Measurements from ENCODE around the gene ALOX5. TPM values are rescaled to one million over a fixed set of nuclear protein-coding genes. Genes with fewer than 3 reads are reported as not detected.
"Not testable (repeated sequence)": the region's sequence is repeated elsewhere in the genome, so short reads cannot be mapped to it uniquely, and the experiment has no call there.

ALOX5 gene
- total and polyA plus RNA-seq, 3 experiments from 2014 or later = 0.77 to 3.0 (median 0.93) TPM

GRCh38 chr10:45470098-45471012 lies 96.3 kb downstream of the ALOX5 start:
- Mint-ChIP-seq H3K36me3 (peaks cover 0 to 3% (median 0%) of the 10 kb centered on the region in 3 donors), H3K4me1 (peaks cover 30 to 53% (median 52%) of the 10 kb centered on the region in 3 donors), H3K27me3 (no peaks in the 10 kb centered on the region), H3K4me3 (peak overlapping the region in 6 of 7 donors; percentile 12 to 63 (median 44)), H3K9me3 (no peaks in the 10 kb centered on the region), H3K27ac (peak overlapping the region; percentile 55 to 95 (median 86))
- Histone ChIP-seq H3K9me3 (ENCODE audit: low read length) (no peaks in the 10 kb centered on the region), H3K36me3 (ENCODE audit: insufficient read depth, low read length) (no peaks in the 10 kb centered on the region), H3K4me1 (ENCODE audit: insufficient read depth, low read length) (peaks cover 21% of the 10 kb centered on the region), H3K27me3 (ENCODE audit: insufficient read depth, low read length, poor library complexity, severe bottlenecking) (no peaks in the 10 kb centered on the region), H3K27ac (ENCODE audit: low read depth, low read length) (peak overlapping the region; percentile 74), H3K4me3 (ENCODE audit: low read length) (peak overlapping the region; percentile 17)
- peak in 3 of 5 donors; percentile 35 to 76 (median 63) for DNase-seq
- ChIA-PET POLR2A (no interaction called here), CTCF (no interaction called here)

DNA sequence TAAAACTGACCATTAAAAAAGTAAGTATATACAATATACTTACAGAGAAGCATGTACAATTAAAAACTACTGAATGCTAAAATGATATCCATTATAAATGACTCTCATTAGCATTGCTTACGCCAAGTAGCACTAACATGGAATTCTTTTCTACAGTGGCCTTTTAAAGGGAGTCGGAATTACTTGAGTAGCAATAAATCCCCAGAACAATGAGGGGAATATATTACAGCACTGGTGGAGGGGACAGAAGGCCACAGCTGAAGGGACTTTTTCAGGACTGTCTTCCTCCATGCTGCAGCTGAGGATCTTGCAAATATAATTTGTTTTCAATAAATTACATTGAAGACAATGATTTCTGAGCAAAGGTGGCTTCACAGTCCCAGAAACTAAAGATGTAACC lies 97.0 kb downstream of the ALOX5 start:
- Histone ChIP-seq H3K36me3 (ENCODE audit: insufficient read depth, low read length) (no peaks in the 10 kb centered on the region), H3K27me3 (ENCODE audit: insufficient read depth, low read length, poor library complexity, severe bottlenecking) (no peaks in the 10 kb centered on the region), H3K4me3 (ENCODE audit: low read length) (no peak overlapping the region), H3K27ac (ENCODE audit: low read depth, low read length) (peak overlapping the region; percentile 74), H3K4me1 (ENCODE audit: insufficient read depth, low read length) (peaks cover 18% of the 10 kb centered on the region), H3K9me3 (ENCODE audit: low read length) (no peaks in the 10 kb centered on the region)
- Mint-ChIP-seq H3K36me3 (peaks cover 3 to 5% (median 4%) of the 10 kb centered on the region in 3 donors), H3K9me3 (peaks cover 0 to 4% (median 3%) of the 10 kb centered on the region in 5 donors), H3K4me3 (no peak overlapping the region), H3K4me1 (peaks cover 31 to 50% (median 45%) of the 10 kb centered on the region in 3 donors), H3K27ac (peak overlapping the region in 4 of 8 donors; percentile 45 to 95 (median 86)), H3K27me3 (no peaks in the 10 kb centered on the region)
- CTCF ChIA-PET = no interaction called here
- no peak for DNase-seq
- POLR2A ChIA-PET = no interaction called here

DNA sequence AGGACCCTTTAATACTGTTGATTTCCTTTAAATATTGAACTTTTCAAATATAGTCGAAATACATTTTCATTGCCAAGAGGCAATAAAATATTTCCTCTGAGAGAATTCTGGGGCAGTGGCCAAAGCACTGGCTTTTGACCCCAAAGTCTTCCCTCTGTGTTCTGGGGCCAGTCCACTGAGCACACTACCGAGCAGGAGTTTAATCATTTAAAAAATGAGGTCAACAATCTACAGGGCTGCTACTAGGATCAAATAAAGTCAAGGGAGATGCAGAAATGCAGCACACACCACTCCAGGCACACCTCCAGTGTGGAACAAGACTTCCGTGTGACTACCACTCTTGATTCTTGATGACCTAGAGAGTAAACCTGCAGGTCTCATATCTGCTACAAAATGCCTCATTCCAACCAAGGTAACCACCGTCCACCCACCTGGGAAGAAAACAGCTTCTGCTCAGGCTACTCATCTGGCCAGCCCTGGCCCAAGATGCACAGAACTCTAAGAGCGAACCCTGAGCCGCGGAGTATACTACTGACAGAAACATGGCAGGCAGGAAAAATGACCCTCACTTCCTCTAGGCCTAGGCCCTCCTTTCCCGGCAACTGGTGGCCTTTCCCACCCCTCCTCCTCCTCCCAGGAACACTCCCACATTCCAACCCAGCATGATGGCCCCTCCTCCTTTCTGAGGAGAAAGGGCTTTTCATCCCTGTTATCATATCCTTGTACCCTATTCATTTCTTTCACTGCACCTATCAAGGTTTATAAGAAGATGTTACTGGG lies 97.7 kb downstream of the ALOX5 start:
- no peaks in the 10 kb centered on the region for H3K9me3 ChIP-seq (ENCODE audit: low read length)
- H3K27ac ChIP-seq (ENCODE audit: low read depth, low read length) = peak overlapping the region; percentile 74
- no peaks in the 10 kb centered on the region for H3K27me3 Mint-ChIP-seq
- no peaks in the 10 kb centered on the region for H3K27me3 ChIP-seq (ENCODE audit: insufficient read depth, low read length, poor library complexity, severe bottlenecking)
- no peak for DNase-seq
- peak overlapping the region in 4 of 8 donors; percentile 3 to 95 (median 66) for H3K27ac Mint-ChIP-seq
- H3K9me3 Mint-ChIP-seq = peaks cover 0 to 10% (median 9%) of the 10 kb centered on the region in 5 donors
- peaks cover 31 to 49% (median 43%) of the 10 kb centered on the region in 3 donors for H3K4me1 Mint-ChIP-seq
- CTCF ChIA-PET = interaction anchor here (0.7 kb wide), 1 partner anchor 13 kb away, joined by 3 read pairs; no protein-coding TSS in a partner anchor
- no peak overlapping the region for H3K4me3 Mint-ChIP-seq
- no peak overlapping the region for H3K4me3 ChIP-seq (ENCODE audit: low read length)
- POLR2A ChIA-PET = no interaction called here
- no peaks in the 10 kb centered on the region for H3K36me3 ChIP-seq (ENCODE audit: insufficient read depth, low read length)
- peaks cover 18% of the 10 kb centered on the region for H3K4me1 ChIP-seq (ENCODE audit: insufficient read depth, low read length)
- H3K36me3 Mint-ChIP-seq = peaks cover 5 to 11% (median 5%) of the 10 kb centered on the region in 3 donors

DNA sequence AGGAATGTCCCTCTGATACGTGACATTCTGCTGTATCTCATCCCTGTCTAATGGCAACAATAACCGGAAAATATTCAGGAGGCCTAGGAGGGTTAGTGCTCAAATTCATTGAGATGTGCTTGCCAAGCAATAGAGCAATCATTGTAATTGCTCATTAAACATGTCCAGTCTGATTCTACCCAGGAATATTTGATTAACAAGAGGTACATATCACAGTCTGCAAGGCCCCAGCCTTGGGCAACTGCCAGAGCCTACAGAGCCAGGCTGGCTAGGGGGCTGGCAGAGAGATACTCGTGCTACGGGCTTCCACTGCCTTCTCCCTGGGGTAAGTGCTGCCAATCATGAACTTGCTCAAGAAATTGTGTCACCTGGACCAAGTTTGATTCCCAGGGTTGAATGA lies 99.1 kb downstream of the ALOX5 start:
- no peak for DNase-seq
- H3K4me3 ChIP-seq (ENCODE audit: low read length) = no peak overlapping the region
- Mint-ChIP-seq H3K4me3 (no peak overlapping the region), H3K27ac (peak overlapping the region in 4 of 8 donors; percentile 5 to 33 (median 16)), H3K4me1 (peaks cover 31 to 57% (median 54%) of the 10 kb centered on the region in 3 donors), H3K9me3 (peaks cover 12 to 23% (median 22%) of the 10 kb centered on the region in 5 donors), H3K27me3 (no peaks in the 10 kb centered on the region), H3K36me3 (peaks cover 11 to 25% (median 12%) of the 10 kb centered on the region in 3 donors)
- POLR2A ChIA-PET = no interaction called here
- H3K27me3 ChIP-seq (ENCODE audit: insufficient read depth, low read length, poor library complexity, severe bottlenecking) = no peaks in the 10 kb centered on the region
- H3K27ac ChIP-seq (ENCODE audit: low read depth, low read length) = no peak overlapping the region
- H3K36me3 ChIP-seq (ENCODE audit: insufficient read depth, low read length) = no peaks in the 10 kb centered on the region
- H3K9me3 ChIP-seq (ENCODE audit: low read length) = no peaks in the 10 kb centered on the region
- H3K4me1 ChIP-seq (ENCODE audit: insufficient read depth, low read length) = peaks cover 18% of the 10 kb centered on the region
- CTCF ChIA-PET = no interaction called here

DNA sequence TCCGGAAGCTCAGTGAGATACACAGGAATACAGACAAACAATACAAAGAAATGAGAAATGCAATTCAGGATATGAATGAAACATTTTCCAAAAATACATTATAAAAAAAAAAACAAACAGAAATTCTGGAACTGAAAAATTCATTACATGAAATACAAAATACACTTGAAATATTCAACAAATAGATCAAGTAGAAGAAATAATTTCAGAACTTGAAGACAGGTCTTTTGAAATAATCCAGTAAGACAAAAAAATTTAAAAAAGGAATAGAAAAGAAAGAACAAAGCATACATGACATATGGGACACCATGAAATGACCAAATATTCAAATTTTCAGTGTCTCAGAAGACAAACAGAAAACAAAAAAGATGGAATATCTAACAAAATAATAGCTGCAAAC lies 102.5 kb downstream of the ALOX5 start:
- H3K36me3 Mint-ChIP-seq = peaks cover 20 to 57% (median 45%) of the 10 kb centered on the region in 3 donors
- Histone ChIP-seq H3K4me3 (ENCODE audit: low read length) (no peak overlapping the region), H3K4me1 (ENCODE audit: insufficient read depth, low read length) (no peaks in the 10 kb centered on the region), H3K36me3 (ENCODE audit: insufficient read depth, low read length) (no peaks in the 10 kb centered on the region), H3K27ac (ENCODE audit: low read depth, low read length) (no peak overlapping the region), H3K27me3 (ENCODE audit: insufficient read depth, low read length, poor library complexity, severe bottlenecking) (no peaks in the 10 kb centered on the region), H3K9me3 (ENCODE audit: low read length) (no peaks in the 10 kb centered on the region)
- H3K27me3 Mint-ChIP-seq = no peaks in the 10 kb centered on the region
- peak overlapping the region in 1 of 7 donors; percentile 38 for H3K4me3 Mint-ChIP-seq
- no peak for DNase-seq
- no peak overlapping the region for H3K27ac Mint-ChIP-seq
- CTCF ChIA-PET = no interaction called here
- H3K4me1 Mint-ChIP-seq = peaks cover 11 to 36% (median 28%) of the 10 kb centered on the region in 3 donors
- H3K9me3 Mint-ChIP-seq = peaks cover 21 to 43% (median 40%) of the 10 kb centered on the region in 5 donors
- POLR2A ChIA-PET = interaction anchor here (0.7 kb wide), 1 partner anchor 41 kb away, joined by 3 read pairs; no protein-coding TSS in a partner anchor

DNA sequence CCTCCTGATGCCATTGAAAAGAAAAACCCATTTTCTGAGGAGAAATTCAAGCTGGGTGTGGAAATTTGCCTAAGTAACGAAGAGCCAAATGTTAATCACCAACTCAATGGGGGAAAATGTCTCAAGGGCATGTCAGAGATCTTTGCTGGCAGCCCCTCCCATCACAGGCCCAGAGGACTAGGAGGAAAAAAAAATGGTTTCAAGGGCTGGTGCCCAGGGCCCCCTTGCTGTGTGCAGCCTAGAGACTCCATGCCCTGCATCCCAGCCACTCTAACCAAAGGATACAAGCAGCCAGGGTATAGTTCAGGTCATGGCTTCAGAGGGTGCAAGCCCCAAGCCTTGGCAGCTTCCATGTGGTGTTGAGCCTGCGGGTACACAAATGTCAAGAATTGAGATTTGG lies 106.3 kb downstream of the ALOX5 start:
- DNase-seq = no peak
- Mint-ChIP-seq H3K27me3 (no peaks in the 10 kb centered on the region), H3K4me3 (no peak overlapping the region), H3K36me3 (peaks cover 31 to 78% (median 73%) of the 10 kb centered on the region in 3 donors), H3K4me1 (peaks cover 4 to 16% (median 14%) of the 10 kb centered on the region in 3 donors), H3K9me3 (peaks cover 21 to 46% (median 41%) of the 10 kb centered on the region in 5 donors), H3K27ac (peak overlapping the region in 1 of 8 donors; percentile 79)
- no peaks in the 10 kb centered on the region for H3K4me1 ChIP-seq (ENCODE audit: insufficient read depth, low read length)
- POLR2A ChIA-PET = no interaction called here
- H3K36me3 ChIP-seq (ENCODE audit: insufficient read depth, low read length) = no peaks in the 10 kb centered on the region
- no peaks in the 10 kb centered on the region for H3K9me3 ChIP-seq (ENCODE audit: low read length)
- H3K27me3 ChIP-seq (ENCODE audit: insufficient read depth, low read length, poor library complexity, severe bottlenecking) = no peaks in the 10 kb centered on the region
- no peak overlapping the region for H3K27ac ChIP-seq (ENCODE audit: low read depth, low read length)
- CTCF ChIA-PET = no interaction called here
- H3K4me3 ChIP-seq (ENCODE audit: low read length) = no peak overlapping the region

DNA sequence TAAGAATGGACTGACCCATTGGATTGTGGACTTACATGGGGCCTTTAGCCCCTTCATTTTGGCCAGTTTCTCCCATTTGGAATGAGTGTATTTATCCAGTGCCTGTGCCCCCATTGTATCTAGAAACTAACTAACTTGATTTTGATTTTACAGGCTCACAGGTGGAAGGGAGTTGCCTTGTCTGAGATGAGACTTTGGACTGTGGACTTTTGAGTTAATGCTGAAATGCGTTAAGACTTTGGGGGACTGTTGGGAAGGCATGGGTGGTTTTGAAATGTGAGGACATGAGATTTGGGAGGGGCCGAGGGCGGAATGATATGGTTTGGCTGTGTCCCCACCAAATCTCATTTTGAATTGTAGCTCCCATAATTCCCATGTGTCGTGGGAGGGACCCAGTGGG lies 107.1 kb downstream of the ALOX5 start:
- H3K4me3 Mint-ChIP-seq; H3K4me3 ChIP-seq (ENCODE audit: low read length); H3K36me3 ChIP-seq (ENCODE audit: insufficient read depth, low read length); H3K27me3 ChIP-seq (ENCODE audit: insufficient read depth, low read length, poor library complexity, severe bottlenecking); DNase-seq; H3K27me3 Mint-ChIP-seq; H3K9me3 ChIP-seq (ENCODE audit: low read length); H3K27ac Mint-ChIP-seq; H3K4me1 ChIP-seq (ENCODE audit: insufficient read depth, low read length); CTCF ChIA-PET; POLR2A ChIA-PET; H3K27ac ChIP-seq (ENCODE audit: low read depth, low read length): not testable (repeated sequence)
- H3K9me3 Mint-ChIP-seq = peaks cover 21 to 41% (median 38%) of the 10 kb centered on the region in 5 donors
- H3K36me3 Mint-ChIP-seq = peaks cover 30 to 83% (median 69%) of the 10 kb centered on the region in 3 donors
- peaks cover 2 to 16% (median 14%) of the 10 kb centered on the region in 3 donors for H3K4me1 Mint-ChIP-seq
